SH-SY5Y (cell line): Measurements from ENCODE around the gene CXCL3.

Experiments used
- GATA2 ChIP-seq: IDR thresholded peaks from 2 replicates; pipeline ENCODE4 v1.6.1; 2011; ENCODE audit warnings: mild to moderate bottlenecking, low read depth, low read length
- GATA3 ChIP-seq: IDR thresholded peaks from 2 replicates; pipeline ENCODE4 v1.6.1; 2011; ENCODE audit warnings: low read depth, mild to moderate bottlenecking, low read length, moderate library complexity

DNA sequence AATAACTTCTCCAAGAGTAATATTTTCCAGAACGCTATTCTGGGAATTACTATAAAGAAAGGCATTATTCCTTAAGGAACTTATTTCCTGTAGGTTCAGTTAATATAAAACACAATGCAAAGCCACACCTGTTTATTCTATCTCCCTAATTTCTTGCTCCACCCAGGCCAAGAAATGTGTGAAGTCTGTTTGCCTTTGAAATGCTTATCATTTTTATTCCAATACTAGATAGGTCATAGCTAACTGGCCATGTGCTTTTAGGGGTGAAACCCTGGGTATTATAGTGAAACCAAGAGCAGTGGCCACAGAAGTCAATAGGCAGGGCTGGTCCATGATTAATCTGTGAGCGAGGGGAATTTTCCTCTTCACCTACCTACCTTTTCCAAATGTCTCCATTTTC lies 14.8 kb downstream of the CXCL3 start:
- TF ChIP-seq GATA2, result no peak
- no peak for TF ChIP-seq GATA3
